Keratinocyte (primary cell): Measurements from ENCODE around the gene EIF2A. TPM values are rescaled to one million over a fixed set of nuclear protein-coding genes. Genes with fewer than 3 reads are reported as not detected.

ENCODE experiments used
- DNase-seq: peaks from one replicate; pipeline ENCODE4 v3.0.0-alpha.2; 2011; ENCODE audit warnings: low read depth, missing footprints, low spot score
- FAIRE-seq: peaks from 2 replicates; lab custom pipeline; 2011; peaks lifted over from hg19 to GRCh38; lab: Jason Lieb, UNC
- H2AFZ ChIP-seq: 2 replicates; pipeline ENCODE4 v1.6.0; 2012; ENCODE audit warnings: low read length, control low read depth, inconsistent platforms; ENCODE audit not compliant: control insufficient read depth
- H3K27ac ChIP-seq: 2 replicates; pipeline ENCODE4 v1.5.1; 2011; ENCODE audit warnings: low read length; ENCODE audit not compliant: control insufficient read depth, insufficient read depth
- H3K27me3 ChIP-seq: 3 replicates; pipeline ENCODE4 v1.6.0; 2011; ENCODE audit warnings: low read length; ENCODE audit not compliant: control insufficient read depth, insufficient read depth; ENCODE audit errors: extremely low read depth
- H3K36me3 ChIP-seq, 2 experiments: 2 replicates in 1 of 2; 3 replicates in 1 of 2; pipeline ENCODE4 v1.5.1; 2011; ENCODE audit warnings: low read length in 2 of 2, mild to moderate bottlenecking in 1 of 2; ENCODE audit not compliant: control insufficient read depth in 2 of 2, insufficient read depth in 2 of 2; ENCODE audit errors: extremely low read depth in 1 of 2
- H3K4me1 ChIP-seq: 3 replicates; pipeline ENCODE4 v1.5.1; 2011; ENCODE audit warnings: low read length; ENCODE audit not compliant: control insufficient read depth, insufficient read depth; ENCODE audit errors: extremely low read depth
- H3K4me2 ChIP-seq: 3 replicates; pipeline ENCODE4 v1.6.0; 2011; ENCODE audit warnings: low read depth, low read length; ENCODE audit not compliant: control insufficient read depth, insufficient read depth; ENCODE audit errors: extremely low read depth
- H3K4me3 ChIP-seq, 3 experiments: fragments of 200-600 bp in 1 of 3; sonication (generic) in 1 of 3; 2 replicates in 2 of 3; 3 replicates in 1 of 3; pipeline ENCODE4 v1.5.1; 2011 to 2016; ENCODE audit warnings: low read length in 3 of 3, mild to moderate bottlenecking in 3 of 3, control low read depth in 2 of 3, inconsistent platforms in 1 of 3, low read depth in 1 of 3, mixed read lengths in 1 of 3, mixed run types in 1 of 3, moderate library complexity in 1 of 3; ENCODE audit not compliant: control insufficient read depth in 2 of 3, insufficient read depth in 2 of 3; ENCODE audit errors: extremely low read depth in 1 of 3
- H3K79me2 ChIP-seq: 2 replicates; pipeline ENCODE4 v1.6.0; 2012; ENCODE audit warnings: low read length; ENCODE audit not compliant: control insufficient read depth, insufficient read depth
- H3K9ac ChIP-seq: 3 replicates; pipeline ENCODE4 v1.6.0; 2011; ENCODE audit warnings: low read length; ENCODE audit not compliant: control insufficient read depth, insufficient read depth; ENCODE audit errors: extremely low read depth
- H3K9me1 ChIP-seq: 3 replicates; pipeline ENCODE4 v1.6.0; 2011; ENCODE audit warnings: low read length; ENCODE audit not compliant: control insufficient read depth, insufficient read depth; ENCODE audit errors: extremely low read depth
- H3K9me3 ChIP-seq: 2 replicates; pipeline ENCODE4 v1.5.1; 2012; ENCODE audit warnings: low read depth, low read length; ENCODE audit not compliant: control insufficient read depth
- H4K20me1 ChIP-seq: 3 replicates; pipeline ENCODE4 v1.6.0; 2011; ENCODE audit warnings: low read length; ENCODE audit not compliant: control insufficient read depth, insufficient read depth; ENCODE audit errors: extremely low read depth
- CTCF ChIP-seq, 3 experiments: IDR thresholded peaks in 1 of 3; conservative IDR thresholded peaks in 1 of 3; optimal IDR thresholded peaks in 1 of 3; 2 replicates in 2 of 3; 3 replicates in 1 of 3; pipeline versions ENCODE3 to v1.5.1; 2011; ENCODE audit warnings: low read length in 3 of 3, mild to moderate bottlenecking in 3 of 3, moderate library complexity in 2 of 3, control low read depth in 1 of 3, inconsistent platforms in 1 of 3; ENCODE audit not compliant: insufficient read depth in 2 of 3; ENCODE audit errors: extremely low read depth in 1 of 3
- EZH2 ChIP-seq: IDR thresholded peaks from one replicate; pipeline ENCODE4 v1.6.1; 2012; ENCODE audit warnings: inconsistent platforms, mild to moderate bottlenecking, low read length, moderate library complexity
- dilution Hi-C: fragments of 300-500 bp; cut with MboI; formaldehyde crosslinking; loops from one replicate; pipeline ENCODE4 v1.7.0; 2020; ENCODE audit warnings: low sequenced_read_pairs; ENCODE audit not compliant: extremely low pct_ligation_motif_present
- polyA plus RNA-seq, 5 experiments: library from polyadenylated mRNA; depleted of rRNA in 3 of 5; stranded (reverse) in 3 of 5; stranded (forward) in 1 of 5; unstranded in 1 of 5; fragments of >200 nt; gene quantifications; 1 replicate in 1 of 5; 2 replicates in 3 of 5; 3 replicates in 1 of 5; pipeline versions ENCODE4 v1.2.1 to v1.2.3, GENCODE V29; 2011 to 2012; ENCODE audit warnings: missing spikeins in 2 of 5, low read depth in 1 of 5, low replicate concordance in 1 of 5

EIF2A gene
- polyA plus RNA-seq, 1 donor (not counting 4 experiments of a cell fraction or from before 2014, with no cell fraction given), result 104 TPM

GRCh38 chr3:150602426-150603152 lies 56.0 kb downstream of the EIF2A start:
- dilution Hi-C loops, result no loop called here
- H3K4me2 ChIP-seq, result peak overlapping the region; percentile 84
- TF ChIP-seq EZH2, result no peak
- TF ChIP-seq CTCF (optimal IDR thresholded peaks at IDR 0.05 in 1 of 3, IDR thresholded peaks at IDR 0.05 in 1 of 3, conservative IDR thresholded peaks at IDR 0.05 in 1 of 3; ENCODE audit: extremely low read depth in 1 of 3, insufficient read depth in 2 of 3, low read length in 3 of 3), result no peak
- H3K27me3 ChIP-seq, result no peaks in the 10 kb centered on the region
- peak overlapping the region; percentile 85 for H3K27ac ChIP-seq
- FAIRE-seq (no peak), DNase-seq (no peak)
- peaks cover 42% of the 10 kb centered on the region for H3K4me1 ChIP-seq
- H3K9me3 ChIP-seq, result no peaks in the 10 kb centered on the region
- H3K79me2 ChIP-seq, result peaks cover 78% of the 10 kb centered on the region
- H3K4me3 ChIP-seq, result peak overlapping the region; percentile 63 to 89 (median 80)
- no peaks in the 10 kb centered on the region for H3K9me1 ChIP-seq
- peak overlapping the region; percentile 80 for H3K9ac ChIP-seq
- peaks cover 0 to 9% of the 10 kb centered on the region in 2 experiments for H3K36me3 ChIP-seq
- H4K20me1 ChIP-seq, result peaks cover 4% of the 10 kb centered on the region
- no peak overlapping the region for H2AFZ ChIP-seq

GRCh38 chr3:150603153-150603979 lies 56.8 kb downstream of the EIF2A start, which contains the start of gene SELENOT:
TSS of gene SELENOT (plus strand) at chr3:150603321. CDS start at chr3:150603363, 42 bp downstream.
- peak within 1 kb of the TSS; percentile 8 for H2AFZ ChIP-seq
- H3K27ac ChIP-seq, result peak within 1 kb of the TSS; percentile 85
- peak; percentile 41 for FAIRE-seq
- H3K79me2 ChIP-seq, result peaks cover 78% of the 10 kb centered on the region
- peak within 1 kb of the TSS; percentile 63 to 89 (median 80) for H3K4me3 ChIP-seq
- H3K36me3 ChIP-seq, result peaks cover 0 to 9% of the 10 kb centered on the region in 2 experiments
- H3K4me1 ChIP-seq, result peaks cover 35% of the 10 kb centered on the region
- H3K9me3 ChIP-seq, result no peaks in the 10 kb centered on the region
- peak within 1 kb of the TSS; percentile 80 for H3K9ac ChIP-seq
- H3K4me2 ChIP-seq, result peak within 1 kb of the TSS; percentile 84
- no peaks in the 10 kb centered on the region for H3K9me1 ChIP-seq
- TF ChIP-seq CTCF (optimal IDR thresholded peaks at IDR 0.05 in 1 of 3, IDR thresholded peaks at IDR 0.05 in 1 of 3, conservative IDR thresholded peaks at IDR 0.05 in 1 of 3; ENCODE audit: extremely low read depth in 1 of 3, insufficient read depth in 2 of 3, low read length in 3 of 3), result peak; percentile 1 to 24 (median 9)
- no peak for TF ChIP-seq EZH2
- dilution Hi-C loops, result no loop called here
- peak; percentile 81 for DNase-seq
- peaks cover 4% of the 10 kb centered on the region for H4K20me1 ChIP-seq
- H3K27me3 ChIP-seq, result no peaks in the 10 kb centered on the region
